ENCODE results near the gene CABLES2. TPM values are rescaled to one million over a fixed set of nuclear protein-coding genes. Genes with fewer than 3 reads are reported as not detected.

CABLES2 gene
- total RNA-seq, 4 donors from 2014 or later, result 2.0 to 6.9 (median 4.1) TPM

DNA sequence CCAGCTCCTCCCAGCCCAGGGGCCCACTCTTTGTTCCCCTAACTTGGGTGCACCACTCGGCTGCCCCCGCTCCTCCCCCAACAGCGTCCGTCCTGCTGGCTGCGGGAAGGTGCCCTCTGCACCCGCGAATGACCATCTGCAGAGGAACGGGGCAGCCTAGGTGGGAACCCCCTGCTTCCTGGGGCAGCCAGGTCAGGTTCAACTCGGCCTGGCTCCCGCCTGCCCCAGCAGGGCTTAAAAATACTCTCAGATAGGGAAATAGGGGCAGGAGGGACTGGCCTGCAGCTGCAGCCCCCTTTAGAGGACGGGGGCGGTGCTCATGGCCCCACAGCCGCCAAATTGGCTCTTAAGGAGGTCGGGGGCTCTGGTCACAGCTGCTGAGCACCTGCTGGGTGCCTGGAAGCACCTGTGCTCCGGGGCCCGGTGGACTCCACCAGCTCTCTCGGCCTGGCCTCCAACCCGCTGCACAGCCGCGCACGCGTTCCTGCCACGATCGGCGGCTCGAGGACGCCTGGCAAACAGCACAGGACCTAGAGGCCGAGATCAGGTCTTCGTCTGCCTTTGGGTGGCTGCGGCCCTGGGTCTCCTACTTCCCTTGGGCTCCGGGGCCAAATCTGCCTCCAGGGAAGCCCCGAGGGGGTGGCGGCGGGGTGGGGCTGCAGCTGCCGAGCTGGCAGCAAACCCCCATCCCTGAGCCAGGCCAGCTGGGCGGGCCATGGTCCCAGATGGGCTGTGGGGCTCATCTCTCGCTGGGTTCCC, 39.3 kb downstream of the CABLES2 start:
- DNase-seq (ENCODE audit: extremely low spot score), result no peak
- 5% methylated on average over 11 of the region's 37 CpGs for WGBS
- no peaks in the 10 kb centered on the region for H3K27me3 ChIP-seq
- no peak for TF ChIP-seq POLR2A (IDR thresholded peaks at IDR 0.05; ENCODE audit: low read depth)
- TF ChIP-seq POLR2AphosphoS5 (IDR thresholded peaks at IDR 0.05), result peak in 1 of 2 donors; percentile 32
- TF ChIP-seq, protein P1, sequence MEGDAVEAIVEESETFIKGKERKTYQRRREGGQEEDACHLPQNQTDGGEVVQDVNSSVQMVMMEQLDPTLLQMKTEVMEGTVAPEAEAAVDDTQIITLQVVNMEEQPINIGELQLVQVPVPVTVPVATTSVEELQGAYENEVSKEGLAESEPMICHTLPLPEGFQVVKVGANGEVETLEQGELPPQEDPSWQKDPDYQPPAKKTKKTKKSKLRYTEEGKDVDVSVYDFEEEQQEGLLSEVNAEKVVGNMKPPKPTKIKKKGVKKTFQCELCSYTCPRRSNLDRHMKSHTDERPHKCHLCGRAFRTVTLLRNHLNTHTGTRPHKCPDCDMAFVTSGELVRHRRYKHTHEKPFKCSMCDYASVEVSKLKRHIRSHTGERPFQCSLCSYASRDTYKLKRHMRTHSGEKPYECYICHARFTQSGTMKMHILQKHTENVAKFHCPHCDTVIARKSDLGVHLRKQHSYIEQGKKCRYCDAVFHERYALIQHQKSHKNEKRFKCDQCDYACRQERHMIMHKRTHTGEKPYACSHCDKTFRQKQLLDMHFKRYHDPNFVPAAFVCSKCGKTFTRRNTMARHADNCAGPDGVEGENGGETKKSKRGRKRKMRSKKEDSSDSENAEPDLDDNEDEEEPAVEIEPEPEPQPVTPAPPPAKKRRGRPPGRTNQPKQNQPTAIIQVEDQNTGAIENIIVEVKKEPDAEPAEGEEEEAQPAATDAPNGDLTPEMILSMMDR (IDR thresholded peaks at IDR 0.05), result no peak
- no peak for TF ChIP-seq EP300 (IDR thresholded peaks at IDR 0.05)
- H3K4me3 ChIP-seq, result peak overlapping the region; percentile 72 to 96 (median 88)
- peaks cover 78 to 100% (median 97%) of the 10 kb centered on the region in 4 donors for H3K4me1 ChIP-seq
- no peaks in the 10 kb centered on the region for H3K36me3 ChIP-seq
- intact Hi-C loops (cut with DNase I), result no loop called here
- H3K27ac ChIP-seq (replicated peaks in 1 of 4), result peak overlapping the region; percentile 93 to 97 (median 94)
- no peaks in the 10 kb centered on the region for H3K9me3 ChIP-seq

DNA sequence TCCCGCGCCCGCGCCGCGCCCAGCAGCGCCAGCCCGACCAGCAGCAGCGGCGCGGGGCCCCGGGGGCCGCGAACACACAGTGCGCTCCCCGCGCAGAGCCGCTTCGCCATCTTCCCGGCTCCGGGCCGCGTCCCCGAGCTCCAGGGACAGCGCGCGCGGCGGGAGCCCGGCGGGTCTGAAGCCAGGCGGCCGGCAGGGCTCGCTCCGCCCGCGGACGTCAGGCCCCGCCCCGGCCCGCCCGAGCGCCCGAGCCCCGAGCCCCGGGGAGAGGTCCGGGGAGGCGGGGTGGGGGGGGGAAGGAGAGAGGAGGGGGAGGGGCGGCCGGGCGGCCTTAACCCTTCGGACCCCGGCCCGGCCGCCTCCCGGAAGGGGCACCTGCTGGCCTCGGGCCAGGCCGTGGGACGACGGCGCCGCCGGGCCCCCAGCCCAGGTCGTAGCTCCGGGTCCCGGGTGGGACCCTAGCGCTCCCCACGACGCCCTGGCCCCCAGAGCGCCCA, 39.9 kb downstream of the CABLES2 start, which contains the start of gene LAMA5:
Gene LAMA5 (minus strand): TSS at position 177 of the 497 bp plus-strand sequence. CDS start 67 bp downstream, at position 110.
- no peaks in the 10 kb centered on the region for H3K9me3 ChIP-seq
- no peaks in the 10 kb centered on the region for H3K27me3 ChIP-seq
- H3K36me3 ChIP-seq, result peaks cover 0 to 3% (median 3%) of the 10 kb centered on the region in 4 donors
- no CpG with 5 or more reads among the region's 70 CpGs for WGBS
- peak in 1 of 2 donors; percentile 82 for TF ChIP-seq POLR2AphosphoS5 (IDR thresholded peaks at IDR 0.05)
- no peak for TF ChIP-seq POLR2A (IDR thresholded peaks at IDR 0.05; ENCODE audit: low read depth)
- no peak for TF ChIP-seq EP300 (IDR thresholded peaks at IDR 0.05)
- TF ChIP-seq, protein P1 (IDR thresholded peaks at IDR 0.05), result no peak
- H3K4me3 ChIP-seq, result peak within 1 kb of the TSS; percentile 72 to 96 (median 88)
- DNase-seq (ENCODE audit: extremely low spot score), result no peak
- H3K4me1 ChIP-seq, result peaks cover 85 to 100% (median 97%) of the 10 kb centered on the region in 4 donors
- intact Hi-C loops (cut with DNase I), result no loop called here
- H3K27ac ChIP-seq (replicated peaks in 1 of 4), result peak within 1 kb of the TSS; percentile 93 to 97 (median 94)

DNA sequence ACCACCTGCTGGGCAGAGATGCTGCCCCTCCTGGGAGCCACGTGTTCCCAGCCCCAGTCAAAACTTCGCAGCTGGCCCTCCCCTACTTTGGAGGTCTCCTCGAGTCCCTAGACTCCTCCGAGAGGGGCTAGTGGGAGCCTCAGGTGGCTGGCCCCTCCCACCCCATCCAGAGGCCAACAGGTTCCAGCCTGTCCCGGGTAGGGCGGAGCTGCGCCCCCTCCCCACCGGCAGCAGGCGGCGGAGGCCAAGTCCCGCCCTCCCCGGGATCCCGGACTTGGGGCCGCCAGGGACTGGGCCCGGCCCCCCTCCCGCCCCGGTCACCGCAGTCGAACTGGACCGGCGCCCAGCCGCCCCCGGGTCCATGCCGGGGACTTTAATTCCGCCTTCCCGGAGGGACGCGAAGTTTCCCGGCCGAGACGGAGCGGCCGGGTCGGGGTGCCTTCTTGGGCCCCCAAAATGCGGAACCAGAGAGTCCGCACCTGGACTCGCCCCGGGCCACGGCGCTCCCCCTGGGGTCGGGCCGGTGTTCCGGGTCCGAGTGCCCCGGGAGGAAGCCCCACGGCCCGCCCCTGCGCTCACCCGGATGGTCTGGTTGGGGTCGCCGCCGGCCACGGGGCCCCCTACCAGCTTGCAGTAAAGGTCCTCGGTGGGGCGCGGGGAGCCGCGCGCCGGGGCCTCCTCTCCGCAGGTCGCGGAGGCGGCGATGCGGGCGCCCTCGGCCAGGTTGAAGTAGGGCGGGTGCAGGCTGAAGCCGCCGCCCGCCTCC, 40.5 kb downstream of the CABLES2 start:
- TF ChIP-seq POLR2AphosphoS5 (IDR thresholded peaks at IDR 0.05) (peak in 1 of 2 donors; percentile 8), EP300 (IDR thresholded peaks at IDR 0.05) (no peak)
- TF ChIP-seq, protein P1 (IDR thresholded peaks at IDR 0.05), result no peak
- Histone ChIP-seq H3K9me3 (no peaks in the 10 kb centered on the region), H3K4me3 (peak overlapping the region; percentile 72 to 96 (median 88)), H3K4me1 (peaks cover 88 to 100% (median 97%) of the 10 kb centered on the region in 4 donors), H3K27ac (replicated peaks in 1 of 4) (peak overlapping the region; percentile 93 to 97 (median 94)), H3K27me3 (no peaks in the 10 kb centered on the region), H3K36me3 (peaks cover 0 to 9% (median 7%) of the 10 kb centered on the region in 4 donors)
- intact Hi-C loops (cut with DNase I), result no loop called here
- DNase-seq (ENCODE audit: extremely low spot score), result no peak
- WGBS, result 1% methylated on average over 12 of the region's 72 CpGs

DNA sequence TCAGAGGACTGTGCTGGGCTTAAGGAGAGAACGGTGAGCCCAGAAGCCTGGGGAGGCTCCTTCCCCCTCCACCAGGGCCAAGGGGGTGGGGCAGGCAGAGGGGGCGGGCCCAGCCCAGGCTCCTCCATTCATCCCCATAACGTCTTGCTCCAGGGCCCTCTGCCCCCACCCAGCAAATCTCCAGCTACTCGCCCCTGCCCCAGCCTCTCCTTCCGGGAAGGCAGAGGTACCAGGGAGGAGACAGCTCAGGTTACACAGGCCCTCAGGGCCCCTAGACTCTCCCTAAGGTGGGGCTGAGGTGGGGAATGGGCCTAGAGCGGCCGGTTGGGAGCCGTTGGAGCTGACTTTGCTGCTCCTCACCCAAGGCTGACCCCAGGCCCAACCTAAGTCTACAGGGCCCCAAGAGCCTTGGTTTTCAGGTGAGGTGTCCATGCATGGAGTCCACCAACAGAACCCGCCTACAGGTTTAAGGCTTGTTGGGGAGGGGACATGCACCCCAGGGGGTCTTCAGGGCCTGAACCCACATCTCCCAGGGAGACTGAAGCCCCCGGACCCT, 41.2 kb downstream of the CABLES2 start:
- 39% methylated on average over 6 of the region's 10 CpGs for WGBS
- peaks cover 89 to 100% (median 97%) of the 10 kb centered on the region in 4 donors for H3K4me1 ChIP-seq
- intact Hi-C loops (cut with DNase I), result no loop called here

More for the DNA sequence above, 41.2 kb downstream of the CABLES2 start:
- Histone ChIP-seq H3K4me3 (peak overlapping the region; percentile 72 to 96 (median 88)), H3K36me3 (peaks cover 0 to 12% (median 9%) of the 10 kb centered on the region in 4 donors), H3K27ac (replicated peaks in 1 of 4) (peak overlapping the region; percentile 93 to 97 (median 94)), H3K27me3 (no peaks in the 10 kb centered on the region), H3K9me3 (no peaks in the 10 kb centered on the region)
- no peak for DNase-seq (ENCODE audit: extremely low spot score)
- TF ChIP-seq POLR2AphosphoS5 (IDR thresholded peaks at IDR 0.05), result peak; percentile 5 to 32
- TF ChIP-seq EP300 (IDR thresholded peaks at IDR 0.05), result no peak
- TF ChIP-seq POLR2A (IDR thresholded peaks at IDR 0.05; ENCODE audit: low read depth), result no peak
- TF ChIP-seq, protein P1 (IDR thresholded peaks at IDR 0.05), result no peak
